Thyroid gland (tissue), 4 donors: ENCODE measurements around the gene VASN.

Source experiments
- POLR2A ChIP-seq, 2 donors: fragments of 450-650 bp; IDR thresholded peaks; one replicate each; pipeline ENCODE4 v1.6.1; 2017; ENCODE audit warnings: antibody characterized with exemption in 2 of 2, mild to moderate bottlenecking in 2 of 2, moderate library complexity in 1 of 2
- TF ChIP-seq, protein P1 (sequence below), 6 experiments: fragments of 200-600 bp in 3 of 6; fragments of 450-650 bp in 3 of 6; sonication (generic) in 3 of 6; IDR thresholded peaks; one replicate each; pipeline ENCODE4 v1.5.1; 2016 to 2019; ENCODE audit warnings: antibody characterized with exemption in 6 of 6, mild to moderate bottlenecking in 2 of 6, inconsistent platforms in 1 of 6, moderate library complexity in 1 of 6

- TF ChIP-seq, protein P1, sequence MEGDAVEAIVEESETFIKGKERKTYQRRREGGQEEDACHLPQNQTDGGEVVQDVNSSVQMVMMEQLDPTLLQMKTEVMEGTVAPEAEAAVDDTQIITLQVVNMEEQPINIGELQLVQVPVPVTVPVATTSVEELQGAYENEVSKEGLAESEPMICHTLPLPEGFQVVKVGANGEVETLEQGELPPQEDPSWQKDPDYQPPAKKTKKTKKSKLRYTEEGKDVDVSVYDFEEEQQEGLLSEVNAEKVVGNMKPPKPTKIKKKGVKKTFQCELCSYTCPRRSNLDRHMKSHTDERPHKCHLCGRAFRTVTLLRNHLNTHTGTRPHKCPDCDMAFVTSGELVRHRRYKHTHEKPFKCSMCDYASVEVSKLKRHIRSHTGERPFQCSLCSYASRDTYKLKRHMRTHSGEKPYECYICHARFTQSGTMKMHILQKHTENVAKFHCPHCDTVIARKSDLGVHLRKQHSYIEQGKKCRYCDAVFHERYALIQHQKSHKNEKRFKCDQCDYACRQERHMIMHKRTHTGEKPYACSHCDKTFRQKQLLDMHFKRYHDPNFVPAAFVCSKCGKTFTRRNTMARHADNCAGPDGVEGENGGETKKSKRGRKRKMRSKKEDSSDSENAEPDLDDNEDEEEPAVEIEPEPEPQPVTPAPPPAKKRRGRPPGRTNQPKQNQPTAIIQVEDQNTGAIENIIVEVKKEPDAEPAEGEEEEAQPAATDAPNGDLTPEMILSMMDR (IDR thresholded peaks at IDR 0.05): peak; percentile 88 to 97 (median 91)
- no peak for TF ChIP-seq POLR2A (IDR thresholded peaks at IDR 0.05)
These were observed 41.3 kb upstream of the VASN start for GRCh38 chr16:4330277-4330874.
